SK-N-DZ (cell line): ENCODE measurements around the gene UGT1A3. TPM values are rescaled to one million over a fixed set of nuclear protein-coding genes. Genes with fewer than 3 reads are reported as not detected.
"Not testable (repeated sequence)": the region's sequence is repeated elsewhere in the genome, so short reads cannot be mapped to it uniquely, and the experiment has no call there.

Experiments used
- DNase-seq: peaks from one replicate; pipeline ENCODE4 v3.0.0-alpha.2; 2015; ENCODE audit warnings: low spot score
- polyA plus RNA-seq, 2 experiments: library from polyadenylated mRNA; depleted of rRNA; stranded (reverse); fragments of >200 nt; gene quantifications; 2 replicates each; pipeline ENCODE4 v1.2.3, GENCODE V29; 2014

The UGT1A3 gene
- not detected in 2 replicates for polyA plus RNA-seq (2014; cell fraction: cytosol; rRNA removed)
- polyA plus RNA-seq (2014; cell fraction: nucleus; rRNA removed) = not detected in 2 replicates

DNA sequence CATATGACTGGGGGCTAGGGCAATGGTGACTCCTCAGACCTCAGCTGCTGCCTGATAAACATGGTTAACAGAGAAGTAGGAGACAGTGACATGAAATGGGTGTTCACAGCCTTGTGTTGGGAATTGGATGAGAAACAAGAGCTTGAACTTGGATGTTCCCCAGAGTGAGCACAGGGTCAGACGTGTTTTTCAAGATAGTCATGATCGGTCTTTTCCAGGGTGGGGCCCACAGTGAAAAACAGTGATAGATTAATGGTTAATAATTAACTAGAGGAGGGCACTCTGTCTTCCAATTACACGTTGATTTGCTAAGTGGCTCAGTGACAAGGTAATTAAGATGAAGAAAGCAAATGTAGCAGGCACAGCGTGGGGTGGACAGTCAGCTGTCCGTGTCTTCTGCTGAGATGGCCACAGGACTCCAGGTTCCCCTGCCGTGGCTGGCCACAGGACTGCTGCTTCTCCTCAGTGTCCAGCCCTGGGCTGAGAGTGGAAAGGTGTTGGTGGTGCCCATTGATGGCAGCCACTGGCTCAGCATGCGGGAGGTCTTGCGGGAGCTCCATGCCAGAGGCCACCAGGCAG is at the start of gene UGT1A3:
Gene UGT1A3, plus strand, starts transcription at position 320 of the 579 bp plus-strand sequence. Its CDS starts 85 bp downstream, at position 405.
- no peak for DNase-seq

DNA sequence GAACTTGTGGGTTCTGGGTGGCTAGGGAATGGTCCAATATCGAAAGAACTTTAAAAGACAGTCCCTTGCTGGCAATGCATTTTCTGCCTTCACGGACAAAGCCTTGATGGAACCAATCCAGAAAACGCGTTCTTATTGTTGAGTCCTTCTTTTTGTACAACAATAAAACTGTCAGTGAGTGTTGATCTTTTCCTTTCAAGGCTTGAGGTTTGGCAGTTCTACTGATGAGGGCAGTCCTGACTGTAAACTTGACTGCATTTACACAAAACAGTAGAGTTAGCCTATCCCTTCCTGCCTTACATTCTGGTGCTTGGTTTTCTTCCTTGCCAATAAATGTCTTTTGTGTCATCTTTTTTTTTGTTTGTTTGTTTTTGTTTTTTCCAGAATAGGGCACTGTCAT is 49.6 kb upstream of the UGT1A3 start:
- no peak for DNase-seq

DNA sequence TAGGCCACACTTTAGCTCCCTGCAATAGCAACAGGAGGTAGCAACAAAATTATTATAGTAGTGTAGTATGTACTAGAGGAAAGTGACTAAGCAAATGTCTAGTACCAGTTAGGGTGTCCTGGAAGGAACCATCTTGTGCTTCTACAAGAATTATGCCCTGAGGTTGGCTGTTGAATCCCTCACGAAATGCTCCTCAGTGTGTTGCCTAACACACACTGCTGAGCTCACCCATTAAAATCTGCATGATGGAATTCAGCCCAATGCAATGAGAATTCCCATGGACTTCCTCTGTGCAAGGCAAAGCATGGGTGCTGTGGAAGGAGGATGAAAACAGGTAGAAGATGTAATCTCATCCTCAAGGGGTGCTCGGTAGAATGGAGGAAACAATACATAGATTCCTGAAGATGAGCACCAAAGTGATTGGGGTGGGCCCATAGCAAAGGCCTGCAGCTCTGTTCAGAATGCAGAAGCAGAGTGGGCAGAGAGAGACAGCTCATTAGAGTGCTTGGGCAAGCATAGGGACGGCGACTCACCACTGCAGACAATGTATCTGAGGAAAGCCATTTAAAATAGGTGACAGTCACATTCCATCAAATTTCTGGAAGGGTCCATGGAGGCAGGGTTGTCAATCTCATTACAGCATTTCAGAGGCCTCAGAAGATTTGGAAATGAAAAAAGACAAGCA is 48.3 kb upstream of the UGT1A3 start:
- no peak for DNase-seq

DNA sequence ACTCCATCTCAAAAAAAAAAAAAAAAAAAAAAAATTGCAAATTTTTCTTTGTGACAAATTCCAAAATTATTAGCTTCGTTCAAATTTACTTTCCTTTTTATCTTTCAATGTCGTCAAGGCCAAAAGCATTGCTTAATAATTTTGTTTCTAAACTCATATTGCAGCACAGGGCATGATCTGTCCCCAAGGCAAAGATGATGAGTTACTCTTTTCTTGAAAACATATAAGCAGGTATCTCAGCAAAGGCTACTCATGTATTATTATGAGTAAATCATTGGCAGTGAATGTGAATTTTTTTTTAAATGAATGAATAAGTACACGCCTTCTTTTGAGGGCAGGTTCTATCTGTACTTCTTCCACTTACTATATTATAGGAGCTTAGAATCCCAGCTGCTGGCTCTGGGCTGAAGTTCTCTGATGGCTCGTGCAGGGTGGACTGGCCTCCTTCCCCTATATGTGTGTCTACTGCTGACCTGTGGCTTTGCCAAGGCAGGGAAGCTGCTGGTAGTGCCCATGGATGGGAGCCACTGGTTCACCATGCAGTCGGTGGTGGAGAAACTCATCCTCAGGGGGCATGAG is 47.2 kb upstream of the UGT1A3 start, which contains the start of gene UGT1A7:
Gene UGT1A7, plus strand, starts transcription at position 381 of the 579 bp plus-strand sequence. Its CDS starts 37 bp downstream, at position 418.
- no peak for DNase-seq

DNA sequence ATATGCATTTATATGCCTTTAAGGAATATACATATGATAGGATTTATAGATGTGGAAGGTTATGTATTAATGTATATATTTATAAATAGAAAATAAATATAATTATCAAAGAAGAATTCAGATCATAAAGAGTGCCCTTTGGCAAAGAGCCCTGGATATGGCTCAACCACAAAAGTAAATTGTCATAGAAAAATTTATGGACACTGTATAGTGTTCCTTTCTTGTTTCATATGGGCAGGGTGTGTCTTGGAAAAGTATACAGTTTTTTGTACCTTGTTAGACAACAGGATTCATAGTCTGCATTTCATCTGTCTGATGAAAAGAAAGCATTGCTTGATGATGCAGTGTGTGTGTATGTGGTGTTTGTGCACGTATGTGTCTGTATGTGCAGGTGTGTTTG is 44.2 kb upstream of the UGT1A3 start:
- no peak for DNase-seq

DNA sequence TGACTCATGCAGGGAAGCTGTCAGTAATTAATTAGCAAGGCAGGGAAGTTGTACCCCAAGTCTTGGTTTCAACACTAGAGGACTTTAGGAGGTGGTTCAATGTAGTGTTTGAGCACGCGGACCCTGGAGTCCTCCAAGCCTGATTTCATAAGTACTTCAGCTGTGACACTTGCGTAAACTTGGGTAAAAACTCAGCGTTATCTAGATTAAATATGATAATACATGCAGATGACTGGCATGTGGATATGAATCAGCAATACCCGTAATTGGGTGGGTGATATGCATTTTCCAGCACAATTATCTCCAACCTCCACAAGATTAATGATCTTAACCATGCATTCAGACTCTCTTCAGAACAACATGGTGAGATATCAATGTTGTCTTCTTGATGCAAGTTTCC is 41.9 kb upstream of the UGT1A3 start:
- no peak for DNase-seq

DNA sequence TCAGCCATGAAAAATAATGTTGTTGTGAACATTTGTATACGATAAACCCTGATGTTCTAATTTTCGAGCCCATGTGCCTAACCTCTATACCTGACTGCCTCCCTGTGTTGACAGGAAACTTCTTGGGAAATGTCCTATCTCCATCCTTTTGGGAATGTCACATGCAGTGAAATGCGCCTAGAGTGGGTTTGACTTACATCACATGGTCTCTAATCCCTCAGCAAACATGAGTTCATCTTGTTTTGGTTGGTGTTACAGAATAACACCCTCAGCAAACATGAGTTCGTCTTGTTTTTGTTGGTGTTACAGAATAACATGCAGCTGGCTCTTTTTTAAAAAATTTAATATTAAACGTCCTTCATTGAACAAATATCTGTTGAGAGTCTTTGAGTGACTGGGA is 40.5 kb upstream of the UGT1A3 start:
- DNase-seq = no peak

DNA sequence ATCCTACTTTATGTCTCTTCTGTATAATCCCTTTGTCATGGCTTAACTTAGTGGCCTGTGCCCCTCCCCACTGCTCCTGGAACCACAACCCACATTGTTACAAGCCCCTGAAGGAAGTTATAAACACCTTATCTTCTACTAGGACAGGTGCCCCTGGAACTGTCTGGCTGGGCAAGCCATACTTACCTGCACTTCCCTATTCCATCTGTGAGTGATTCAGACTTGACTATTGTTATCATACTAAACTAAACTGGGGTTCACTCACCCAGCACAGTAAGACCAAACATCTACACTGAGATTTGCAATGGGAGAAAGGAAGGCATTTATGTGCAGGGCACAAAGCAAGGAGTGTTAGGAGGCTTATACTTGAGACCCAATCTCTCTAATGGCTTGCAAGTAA is 39.8 kb upstream of the UGT1A3 start:
- no peak for DNase-seq

DNA sequence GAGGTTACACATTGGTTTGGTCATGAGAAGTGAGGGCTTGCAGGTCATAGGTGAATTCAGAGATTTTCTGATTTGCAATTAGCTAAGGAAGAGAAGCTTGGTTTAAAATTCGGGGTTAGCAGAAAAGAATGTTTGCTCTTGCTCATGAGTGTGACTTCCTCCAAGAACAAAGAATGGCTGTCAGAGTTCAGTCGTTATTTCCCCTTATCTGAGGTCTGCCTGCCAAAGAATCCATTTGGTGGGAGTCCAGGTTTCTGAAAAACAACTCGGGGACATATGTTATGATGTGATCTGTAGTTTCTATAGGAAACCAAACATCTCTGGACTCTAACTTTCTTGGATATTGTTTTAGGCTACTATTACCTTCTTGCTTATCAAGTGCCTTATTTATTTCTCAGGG is 39.3 kb upstream of the UGT1A3 start:
- DNase-seq = no peak

DNA sequence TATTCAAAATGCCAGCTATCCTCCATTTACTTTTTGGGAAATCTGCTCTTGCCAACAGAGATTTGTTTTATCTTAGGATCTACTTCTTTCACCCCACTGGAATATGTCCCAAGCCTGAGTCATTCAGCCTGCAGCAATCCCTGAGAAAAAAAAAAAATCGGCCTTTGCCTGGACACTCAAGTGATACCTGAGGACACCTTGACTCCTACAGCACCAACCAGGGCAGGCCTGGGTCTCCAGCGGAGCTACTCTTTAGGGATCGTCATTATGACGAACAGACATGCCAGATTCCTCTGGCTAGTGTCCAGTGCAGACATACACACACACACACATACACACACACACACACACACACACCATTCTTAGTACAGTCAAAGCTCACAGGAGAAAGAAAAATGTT is 38.4 kb upstream of the UGT1A3 start:
- DNase-seq = no peak

DNA sequence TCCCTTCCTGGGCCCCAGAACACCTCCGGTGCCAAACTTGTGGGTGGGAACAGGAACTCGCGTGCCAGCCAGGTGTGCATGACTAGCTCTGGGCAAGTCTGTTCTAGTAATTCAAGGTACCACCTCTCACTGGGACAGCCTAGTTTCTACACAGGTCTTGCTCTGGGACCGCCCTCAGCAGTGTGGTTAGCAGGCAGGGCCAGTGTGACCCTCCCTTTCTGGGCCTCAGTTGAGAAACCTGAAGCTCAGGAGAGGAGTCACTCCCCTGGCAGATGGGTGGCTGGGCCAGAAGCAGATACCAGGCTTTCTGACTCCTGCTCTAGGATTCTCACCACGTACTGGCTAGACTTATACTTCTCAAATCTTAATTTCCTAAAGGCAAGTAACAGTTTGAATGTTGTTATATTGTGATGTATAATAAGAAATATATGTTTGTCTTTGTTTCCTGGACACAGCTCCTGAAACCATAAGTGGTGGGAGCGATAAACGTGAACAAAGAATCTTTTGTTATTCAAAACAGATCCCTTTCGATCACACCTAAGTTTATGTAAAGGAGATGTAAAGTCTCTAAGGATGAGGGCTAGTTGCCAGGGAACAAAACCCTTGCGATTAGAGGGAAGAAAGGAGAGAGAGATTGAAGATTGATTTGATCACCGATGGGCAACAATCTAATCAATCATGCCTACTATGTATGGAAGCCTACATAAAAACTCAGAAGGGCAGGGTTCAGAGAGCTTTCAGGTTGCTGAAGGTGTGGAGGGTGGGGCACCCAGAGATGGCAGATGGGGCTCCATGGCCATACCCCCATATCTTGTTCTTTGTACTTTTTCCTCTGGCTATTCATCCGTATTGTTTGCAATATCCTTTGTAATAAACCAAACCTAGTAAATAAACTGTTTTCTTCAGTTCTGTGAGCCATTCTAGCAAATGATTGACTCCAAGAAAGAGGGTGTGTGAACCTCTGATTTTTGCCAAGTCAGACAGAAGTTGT is 37.1 kb upstream of the UGT1A3 start:
- DNase-seq = no peak

DNA sequence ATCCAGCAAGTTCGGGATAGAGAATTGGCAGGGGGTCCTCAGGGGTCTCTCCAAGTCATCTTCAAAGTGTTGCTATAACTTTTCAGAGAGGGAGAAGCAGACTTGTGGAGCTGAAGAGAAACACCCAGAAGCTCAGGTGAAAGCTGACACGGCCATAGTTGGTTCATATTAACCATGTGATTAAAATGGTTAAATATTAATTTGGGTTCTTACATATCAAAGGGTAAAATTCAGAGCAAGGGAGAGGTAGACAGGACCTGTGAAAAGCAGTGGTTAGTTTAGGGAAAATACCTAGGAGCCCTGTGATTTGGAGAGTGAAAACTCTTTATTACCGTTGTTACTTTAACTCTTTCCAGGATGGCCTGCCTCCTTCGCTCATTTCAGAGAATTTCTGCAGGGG is 36.2 kb upstream of the UGT1A3 start, which contains the start of gene UGT1A6:
Gene UGT1A6, plus strand, starts transcription at position 243 of the 400 bp plus-strand sequence. Its CDS starts 115 bp downstream, at position 358.
- no peak for DNase-seq

DNA sequence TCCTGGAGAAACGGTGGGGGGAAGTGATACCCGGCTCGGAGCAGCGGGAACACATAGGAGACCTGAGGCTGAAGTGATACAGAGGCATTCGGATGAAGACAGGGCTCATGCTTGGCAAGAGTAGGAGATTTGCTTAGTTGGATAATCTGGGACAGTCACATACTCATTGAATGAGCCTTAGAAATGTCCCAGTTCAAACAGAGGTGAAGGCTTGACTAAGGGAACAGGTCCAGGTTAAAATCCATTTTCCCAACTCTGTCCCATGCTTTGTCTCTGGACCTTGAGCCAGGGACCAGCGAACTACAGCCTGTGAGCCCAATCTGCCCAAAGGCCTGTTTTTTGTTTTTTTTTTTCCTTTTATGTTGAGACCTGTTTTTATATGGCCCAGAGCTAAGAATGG is 34.9 kb upstream of the UGT1A3 start:
- no peak for DNase-seq

DNA sequence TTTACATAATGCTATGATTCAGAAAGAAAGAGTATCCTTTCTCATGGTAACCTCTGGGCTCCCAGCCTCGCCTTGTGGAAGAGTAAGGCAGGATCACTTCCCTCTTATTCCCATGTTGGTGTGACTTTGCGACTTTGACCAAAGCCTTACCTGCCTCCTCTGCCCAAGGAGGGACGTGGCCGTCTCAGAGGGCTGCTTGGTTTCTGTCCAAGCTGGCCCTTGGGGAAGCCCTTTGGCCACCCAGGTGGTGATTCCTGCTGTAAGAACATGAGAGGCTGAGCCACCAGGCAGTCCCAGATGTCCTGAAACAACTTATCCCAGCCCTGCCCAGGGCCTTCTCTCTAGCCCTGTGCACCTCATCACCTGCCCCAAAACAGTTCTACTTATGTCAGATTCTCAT is 30.1 kb upstream of the UGT1A3 start:
- DNase-seq = no peak

DNA sequence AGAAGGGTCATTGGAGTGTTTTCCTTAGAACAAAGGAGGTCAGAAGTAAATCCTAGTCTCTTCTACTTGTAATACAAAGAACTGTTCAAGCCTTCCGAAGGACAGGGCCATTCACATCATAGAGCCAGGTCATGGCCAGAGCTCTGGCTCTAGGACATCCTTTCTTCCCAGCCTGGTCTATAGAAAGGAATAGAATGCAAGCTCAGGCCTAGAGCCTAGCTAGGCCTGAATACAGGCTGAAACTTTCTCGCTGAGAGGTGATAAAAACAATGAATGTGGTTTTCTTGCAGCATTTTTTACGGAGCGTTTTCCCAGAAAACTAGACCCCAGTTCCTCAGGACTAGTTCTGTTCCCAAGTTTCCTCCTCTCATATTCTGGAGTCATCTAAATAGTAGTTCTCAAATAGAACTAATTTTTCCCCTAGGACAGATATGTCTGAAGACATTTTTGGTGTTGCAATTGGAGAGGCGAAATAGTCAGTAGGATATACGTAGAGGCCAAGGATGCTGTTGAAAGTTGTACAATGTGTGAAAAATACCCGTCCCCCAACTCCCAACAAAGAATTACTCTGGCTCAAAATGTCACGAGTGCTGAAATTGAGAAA is 29.3 kb upstream of the UGT1A3 start:
- no peak for DNase-seq

DNA sequence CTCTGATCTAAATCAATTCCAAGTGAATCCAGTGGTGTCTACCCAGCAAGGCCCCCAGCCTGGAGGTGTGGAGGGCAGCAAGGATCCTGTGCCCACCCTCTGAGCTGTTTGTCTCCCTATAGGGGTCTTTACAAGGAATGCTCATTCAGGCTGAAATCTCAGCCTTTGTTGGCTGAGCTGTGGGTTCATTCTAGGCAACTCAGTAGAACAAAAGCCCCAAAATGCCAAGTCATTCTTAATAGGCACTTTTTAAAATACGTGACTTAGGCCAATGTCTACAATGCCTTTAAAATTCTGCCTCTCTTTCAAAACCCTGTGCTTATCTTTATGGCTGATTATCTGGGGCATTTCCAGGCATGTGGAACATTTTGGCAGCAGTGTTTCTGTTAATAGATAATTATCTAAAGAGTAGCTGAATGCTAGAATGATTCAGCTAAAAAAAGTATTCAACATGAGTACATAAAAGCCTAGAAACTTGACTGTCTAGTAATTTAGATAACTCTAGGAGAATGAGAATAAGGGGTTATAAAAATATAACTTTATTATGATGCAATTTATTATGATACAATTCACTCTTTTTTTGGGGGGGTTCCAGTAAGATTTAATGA is 28.7 kb upstream of the UGT1A3 start:
- DNase-seq = no peak

DNA sequence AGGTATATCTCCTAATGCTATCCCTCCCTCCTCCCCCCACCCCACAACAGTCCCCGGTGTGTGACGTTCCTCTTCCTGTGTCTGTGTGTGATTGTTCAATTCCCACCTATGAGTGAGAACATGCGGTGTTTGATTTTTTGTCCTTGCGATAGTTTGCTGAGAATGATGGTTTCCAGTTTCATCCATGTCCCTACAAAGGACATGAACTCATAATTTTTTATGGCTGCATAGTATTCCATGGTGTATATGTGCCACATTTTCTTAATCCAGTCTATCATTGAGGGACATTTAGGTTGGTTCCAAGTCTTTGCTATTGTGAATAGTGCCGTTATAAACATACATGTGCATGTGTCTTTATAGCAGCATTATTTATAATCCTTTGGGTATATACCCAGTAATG is 28.0 kb upstream of the UGT1A3 start:
- DNase-seq = not testable (repeated sequence)

DNA sequence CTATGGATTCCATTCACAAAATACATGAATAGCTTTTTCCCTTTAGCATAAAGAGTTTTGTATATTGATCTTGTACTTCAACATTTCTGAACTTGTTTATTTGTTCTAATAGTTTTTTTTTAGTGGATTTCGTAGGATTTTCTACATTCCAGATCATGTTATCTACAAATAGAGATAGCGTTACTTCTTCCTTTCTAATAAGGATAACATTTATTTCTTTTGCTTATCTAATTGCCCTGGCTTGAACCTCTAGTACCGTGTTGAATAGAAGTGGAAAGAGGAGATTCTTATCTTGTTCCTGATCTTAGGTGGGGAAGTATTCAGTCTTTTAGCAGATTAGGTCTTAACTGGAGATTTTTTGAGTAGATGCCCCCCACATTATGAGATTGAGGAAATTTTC is 26.6 kb upstream of the UGT1A3 start:
- DNase-seq = no peak

DNA sequence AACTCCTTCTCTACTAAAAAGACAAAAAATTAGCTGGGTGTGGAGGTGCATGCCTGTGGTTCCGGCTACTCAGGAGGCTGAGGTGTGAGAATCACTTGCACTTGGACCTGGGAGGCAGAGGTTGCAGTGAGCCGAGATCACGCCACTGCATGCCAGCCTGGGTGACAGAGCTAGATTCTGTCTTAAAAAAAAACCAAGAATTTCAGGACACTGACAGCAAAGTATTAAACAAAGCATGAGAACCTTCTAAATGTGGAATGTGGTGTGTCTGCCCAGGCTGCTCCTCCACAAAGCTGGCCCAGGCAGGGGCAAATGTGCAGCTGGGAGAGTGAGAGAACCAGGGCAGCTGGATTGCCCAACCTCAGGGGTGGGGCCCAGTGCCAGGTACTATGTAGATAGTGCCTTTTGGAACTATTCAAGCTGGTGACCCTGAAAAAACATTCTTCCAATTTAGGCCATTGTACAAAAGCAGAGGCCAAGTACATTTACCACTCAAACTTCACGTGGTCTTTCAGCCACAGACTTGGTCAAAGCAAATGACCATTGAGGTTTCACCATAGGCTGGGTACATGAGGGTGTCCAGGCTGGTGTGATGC is 22.8 kb upstream of the UGT1A3 start:
- DNase-seq = no peak

DNA sequence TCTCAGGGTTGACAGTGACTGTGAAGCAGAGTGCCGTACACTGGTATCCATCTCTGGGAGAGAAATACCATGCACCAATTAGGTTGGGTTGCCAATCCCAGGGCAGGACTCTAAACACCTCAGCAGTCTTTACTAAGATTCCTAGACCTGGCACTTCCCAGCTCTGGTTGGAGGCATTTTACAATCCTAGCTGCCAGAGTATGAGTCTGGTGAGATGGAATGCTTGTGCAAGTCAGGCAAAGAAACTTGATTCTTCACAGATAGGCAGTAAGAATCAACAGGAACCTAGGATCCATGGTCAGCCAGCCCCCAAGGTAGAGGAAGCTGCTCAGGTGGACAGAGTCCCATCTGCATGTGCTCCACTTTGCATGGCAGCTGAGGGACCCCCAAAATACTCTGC is 22.1 kb upstream of the UGT1A3 start:
- no peak for DNase-seq
